ENCODE results near the gene RHOV.
A peak's percentile ranks its signal among the peaks of the same experiment; 100 is the strongest.

The RHOV gene, protein sequence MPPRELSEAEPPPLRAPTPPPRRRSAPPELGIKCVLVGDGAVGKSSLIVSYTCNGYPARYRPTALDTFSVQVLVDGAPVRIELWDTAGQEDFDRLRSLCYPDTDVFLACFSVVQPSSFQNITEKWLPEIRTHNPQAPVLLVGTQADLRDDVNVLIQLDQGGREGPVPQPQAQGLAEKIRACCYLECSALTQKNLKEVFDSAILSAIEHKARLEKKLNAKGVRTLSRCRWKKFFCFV

DNA sequence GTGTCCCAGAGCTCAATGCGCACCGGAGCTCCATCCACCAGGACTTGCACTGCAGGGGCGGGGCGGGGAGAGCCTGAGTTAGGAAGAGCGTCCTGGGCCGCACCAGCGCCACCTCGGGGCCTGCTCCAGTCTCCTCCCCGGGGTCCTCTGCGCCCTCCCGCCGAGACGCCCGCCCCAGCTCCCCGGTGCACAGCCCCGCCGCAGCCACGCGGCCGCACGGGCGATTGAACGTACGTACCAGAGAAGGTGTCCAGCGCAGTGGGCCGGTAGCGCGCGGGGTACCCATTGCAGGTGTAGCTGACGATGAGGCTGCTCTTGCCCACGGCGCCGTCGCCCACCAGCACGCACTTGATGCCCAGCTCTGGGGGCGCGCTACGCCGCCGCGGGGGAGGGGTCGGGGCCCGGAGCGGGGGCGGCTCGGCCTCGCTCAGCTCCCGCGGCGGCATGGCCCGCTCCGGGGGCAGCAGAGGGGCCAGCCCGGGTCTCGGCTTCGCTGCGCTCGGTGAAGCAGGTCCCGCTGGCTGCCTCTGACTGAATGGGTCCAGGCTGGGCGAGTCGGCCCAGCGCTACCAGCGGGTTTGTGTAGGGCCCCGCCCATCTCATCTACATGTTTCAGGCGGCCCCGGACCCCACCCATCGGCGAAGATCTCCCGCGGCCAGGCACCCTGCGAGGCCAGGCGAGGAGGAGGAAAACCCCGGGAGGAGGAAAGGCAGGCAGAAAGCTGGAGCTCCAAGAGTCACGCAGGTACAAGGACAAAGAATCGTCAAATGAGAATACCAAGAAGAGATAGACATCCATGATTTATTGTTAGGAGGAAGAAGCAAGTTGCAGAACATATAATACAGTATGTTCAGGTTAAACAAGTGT lies at the start of gene RHOV:
Gene RHOV (minus strand): TSS at position 541 of the 868 bp plus-strand sequence. CDS start 95 bp downstream, at position 446.
- 0 out of 2 replicates have a peak, but pooled peaks cover 8% of the 10 kb centered on the region for H3K27me3 ChIP-seq (ENCODE audit: insufficient read depth, low read length)
- H3K4me1 ChIP-seq (ENCODE audit: control insufficient read depth, insufficient read depth, low read length, unreplicated experiment) = no peaks in the 10 kb centered on the region
- H3K79me2 ChIP-seq (ENCODE audit: control insufficient read depth, insufficient read depth, low read length, unreplicated experiment) = no peaks in the 10 kb centered on the region
- peak within 1 kb of the TSS; percentile 21 for H2AFZ ChIP-seq (ENCODE audit: low read length, unreplicated experiment)
- no peaks in the 10 kb centered on the region for H3K36me3 ChIP-seq (ENCODE audit: insufficient read depth, low read length)
- peak within 1 kb of the TSS; percentile 75 for H3K4me3 ChIP-seq (ENCODE audit: low read depth, low read length)
- H3K27ac ChIP-seq (ENCODE audit: low read depth, low read length) = no peak within 1 kb of the TSS

DNA sequence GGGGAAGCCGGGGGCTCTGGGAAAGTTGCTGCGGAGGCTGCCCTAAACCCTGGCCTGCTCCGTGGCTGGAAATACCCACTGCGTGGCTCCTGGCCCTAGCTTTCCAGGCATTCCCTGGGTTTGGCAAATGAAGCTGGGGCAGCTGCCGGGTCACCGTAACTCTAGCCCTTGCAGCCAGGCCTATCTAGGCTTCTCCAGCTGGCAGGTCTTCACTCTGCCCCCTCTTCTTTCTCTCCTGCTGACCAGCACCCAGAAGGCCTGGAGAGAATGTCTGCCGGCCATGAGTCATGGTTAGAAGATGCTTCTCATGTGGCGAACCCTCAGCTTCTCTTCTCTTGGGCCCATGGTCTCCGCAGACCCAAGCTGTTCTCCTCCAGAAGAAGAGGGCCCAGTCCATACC lies 49.5 kb upstream of the RHOV start:
- Histone ChIP-seq H3K27me3 (ENCODE audit: insufficient read depth, low read length) (peaks cover 29% of the 10 kb centered on the region), H2AFZ (ENCODE audit: low read length, unreplicated experiment) (no peak overlapping the region), H3K79me2 (ENCODE audit: control insufficient read depth, insufficient read depth, low read length, unreplicated experiment) (no peaks in the 10 kb centered on the region), H3K4me1 (ENCODE audit: control insufficient read depth, insufficient read depth, low read length, unreplicated experiment) (peaks cover 4% of the 10 kb centered on the region), H3K4me3 (ENCODE audit: low read depth, low read length) (no peak overlapping the region), H3K36me3 (ENCODE audit: insufficient read depth, low read length) (no peaks in the 10 kb centered on the region), H3K27ac (ENCODE audit: low read depth, low read length) (no peak overlapping the region)

DNA sequence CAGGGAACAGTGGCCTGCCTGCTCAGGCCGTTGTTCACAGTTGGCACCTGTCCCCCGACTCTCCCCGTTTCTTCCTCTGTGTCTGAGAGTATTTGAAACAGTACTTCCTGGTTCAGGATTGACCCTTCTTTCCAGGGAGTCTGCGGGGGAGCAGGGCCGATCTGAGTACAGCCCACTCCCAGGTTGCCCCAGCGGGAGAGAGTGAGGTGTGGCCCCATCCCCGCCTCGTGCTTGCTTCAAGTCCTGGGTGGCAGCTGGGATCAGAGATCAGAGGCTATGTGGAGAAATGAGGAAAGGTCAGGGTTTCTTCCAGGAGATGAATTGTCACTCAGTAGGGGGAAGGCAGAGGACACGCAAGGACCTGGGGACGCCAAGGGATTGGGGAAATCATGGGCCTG lies 48.6 kb upstream of the RHOV start:
- H3K4me3 ChIP-seq (ENCODE audit: low read depth, low read length) = no peak overlapping the region
- H3K4me1 ChIP-seq (ENCODE audit: control insufficient read depth, insufficient read depth, low read length, unreplicated experiment) = no peaks in the 10 kb centered on the region
- H2AFZ ChIP-seq (ENCODE audit: low read length, unreplicated experiment) = no peak overlapping the region
- H3K36me3 ChIP-seq (ENCODE audit: insufficient read depth, low read length) = no peaks in the 10 kb centered on the region
- H3K27me3 ChIP-seq (ENCODE audit: insufficient read depth, low read length) = peaks cover 20% of the 10 kb centered on the region
- no peaks in the 10 kb centered on the region for H3K79me2 ChIP-seq (ENCODE audit: control insufficient read depth, insufficient read depth, low read length, unreplicated experiment)
- no peak overlapping the region for H3K27ac ChIP-seq (ENCODE audit: low read depth, low read length)

DNA sequence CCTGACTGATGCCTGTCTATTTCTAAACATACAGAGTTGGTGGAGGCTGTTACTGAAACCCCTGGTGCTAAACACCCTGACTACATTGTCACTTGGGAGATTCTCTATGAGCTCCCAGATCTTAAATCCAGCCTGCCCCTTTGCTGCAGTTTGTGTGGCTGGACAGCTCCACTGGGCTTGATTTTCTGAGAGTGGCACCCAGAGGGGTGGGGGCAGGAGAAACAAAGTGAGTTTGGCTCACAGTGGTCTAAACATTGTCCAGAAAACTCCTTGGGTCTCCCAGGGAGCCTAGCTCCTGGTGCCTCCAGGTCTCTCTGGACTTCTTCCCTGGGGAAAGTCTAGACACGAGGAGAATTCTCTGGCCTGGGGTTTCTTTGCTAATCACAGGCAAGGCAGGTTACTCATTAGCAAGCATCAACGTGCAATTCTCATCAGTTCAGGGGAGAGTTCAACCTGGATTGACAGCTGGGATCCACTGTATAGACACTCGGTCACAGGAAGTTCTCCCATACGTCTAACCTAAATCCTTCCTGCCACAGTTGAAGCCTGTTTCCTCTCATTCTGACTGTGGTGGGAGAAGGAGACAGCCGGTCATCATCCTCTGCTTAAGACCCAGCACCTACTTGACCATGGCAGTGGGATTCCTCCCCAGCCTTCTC lies 48.0 kb upstream of the RHOV start:
- Histone ChIP-seq H3K79me2 (ENCODE audit: control insufficient read depth, insufficient read depth, low read length, unreplicated experiment) (no peaks in the 10 kb centered on the region), H3K27me3 (ENCODE audit: insufficient read depth, low read length) (peaks cover 14% of the 10 kb centered on the region), H3K36me3 (ENCODE audit: insufficient read depth, low read length) (no peaks in the 10 kb centered on the region), H3K4me1 (ENCODE audit: control insufficient read depth, insufficient read depth, low read length, unreplicated experiment) (no peaks in the 10 kb centered on the region), H3K4me3 (ENCODE audit: low read depth, low read length) (no peak overlapping the region), H2AFZ (ENCODE audit: low read length, unreplicated experiment) (no peak overlapping the region), H3K27ac (ENCODE audit: low read depth, low read length) (no peak overlapping the region)

DNA sequence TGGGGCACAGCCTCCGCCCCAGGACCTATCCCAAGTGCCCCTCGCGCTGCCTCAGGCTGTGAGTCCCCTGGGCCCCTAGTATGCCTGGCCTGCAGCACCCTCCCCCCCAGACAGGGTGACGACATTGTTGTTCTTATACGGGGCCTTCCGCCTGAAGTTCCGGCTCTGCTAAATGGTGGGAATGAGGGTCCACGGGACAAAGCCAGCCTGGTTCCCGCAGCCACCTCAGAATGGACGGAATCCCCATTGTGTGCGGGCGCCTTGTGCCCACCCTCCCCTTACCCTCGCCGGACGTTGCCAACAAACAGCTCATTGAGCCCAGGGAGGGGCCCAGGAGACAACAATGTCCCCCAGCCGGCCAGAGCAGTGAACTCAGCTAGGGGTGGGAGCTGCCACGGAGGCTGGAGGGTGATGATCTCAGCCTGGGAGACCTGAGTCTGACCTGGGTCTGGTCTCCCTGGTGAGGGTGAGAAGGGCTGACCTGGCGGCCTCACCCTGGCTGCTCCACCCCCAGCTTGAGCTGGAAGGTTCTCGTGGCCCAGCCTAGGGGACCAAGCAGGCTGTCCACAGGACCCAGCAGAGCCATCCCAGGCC lies 44.9 kb upstream of the RHOV start:
- Histone ChIP-seq H2AFZ (ENCODE audit: low read length, unreplicated experiment) (no peak overlapping the region), H3K36me3 (ENCODE audit: insufficient read depth, low read length) (no peaks in the 10 kb centered on the region), H3K27me3 (ENCODE audit: insufficient read depth, low read length) (no peaks in the 10 kb centered on the region), H3K4me1 (ENCODE audit: control insufficient read depth, insufficient read depth, low read length, unreplicated experiment) (no peaks in the 10 kb centered on the region), H3K79me2 (ENCODE audit: control insufficient read depth, insufficient read depth, low read length, unreplicated experiment) (no peaks in the 10 kb centered on the region), H3K27ac (ENCODE audit: low read depth, low read length) (no peak overlapping the region), H3K4me3 (ENCODE audit: low read depth, low read length) (no peak overlapping the region)

DNA sequence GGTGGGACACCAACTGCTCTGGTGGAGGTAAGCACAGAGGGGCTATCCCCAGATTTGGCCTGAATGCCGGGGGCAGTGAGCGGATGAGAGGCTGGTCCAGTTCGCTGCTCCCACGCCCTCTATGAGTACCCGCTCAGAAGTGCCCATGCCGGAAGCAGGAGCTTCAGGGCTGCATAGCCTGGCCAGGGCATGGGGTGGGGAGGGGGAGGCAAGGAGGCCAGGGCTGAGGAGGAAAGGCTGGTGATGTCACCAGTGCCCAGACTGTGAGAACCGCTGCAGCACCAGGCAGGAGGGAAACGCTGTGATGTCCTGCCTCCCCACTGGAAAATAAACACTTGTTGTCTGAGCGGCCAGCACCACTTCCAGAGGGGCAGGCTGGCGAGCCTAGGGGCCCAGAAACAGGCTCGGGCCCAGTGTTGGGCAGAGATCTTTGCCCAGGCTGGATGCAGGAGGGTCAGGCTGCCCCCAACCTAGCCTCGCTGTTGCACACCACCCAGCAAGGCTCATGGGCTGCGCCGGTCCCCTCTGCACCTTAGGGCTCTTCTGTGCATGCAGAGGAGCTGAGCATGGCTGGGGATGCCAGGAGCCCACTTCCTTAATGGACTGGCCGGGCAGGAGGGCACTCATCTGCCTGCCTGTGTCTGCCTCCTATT lies 44.2 kb upstream of the RHOV start:
- no peaks in the 10 kb centered on the region for H3K36me3 ChIP-seq (ENCODE audit: insufficient read depth, low read length)
- H3K4me1 ChIP-seq (ENCODE audit: control insufficient read depth, insufficient read depth, low read length, unreplicated experiment) = no peaks in the 10 kb centered on the region
- H3K27ac ChIP-seq (ENCODE audit: low read depth, low read length) = no peak overlapping the region
- no peaks in the 10 kb centered on the region for H3K79me2 ChIP-seq (ENCODE audit: control insufficient read depth, insufficient read depth, low read length, unreplicated experiment)
- no peaks in the 10 kb centered on the region for H3K27me3 ChIP-seq (ENCODE audit: insufficient read depth, low read length)
- H3K4me3 ChIP-seq (ENCODE audit: low read depth, low read length) = no peak overlapping the region
- H2AFZ ChIP-seq (ENCODE audit: low read length, unreplicated experiment) = no peak overlapping the region

DNA sequence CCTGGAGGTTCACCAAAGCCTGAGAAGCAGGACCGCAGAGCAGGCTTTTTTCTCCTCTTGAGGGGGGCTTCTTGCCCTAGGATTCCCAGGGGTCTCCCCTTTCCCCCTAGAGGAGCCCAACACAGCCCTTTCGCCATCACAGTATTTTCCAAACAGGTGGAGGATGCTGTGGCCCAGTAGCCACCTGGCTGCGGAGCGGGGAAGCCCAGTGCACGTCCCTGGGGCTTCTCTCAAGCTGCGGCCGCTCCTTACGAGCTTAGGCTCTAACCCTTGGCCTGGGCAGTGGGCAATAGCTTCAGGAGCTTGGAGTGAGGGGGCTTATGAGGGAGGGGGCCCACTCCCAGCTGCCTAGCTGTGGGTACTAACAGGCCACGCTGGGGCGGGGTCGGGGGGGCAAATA lies 43.6 kb upstream of the RHOV start:
- Histone ChIP-seq H3K79me2 (ENCODE audit: control insufficient read depth, insufficient read depth, low read length, unreplicated experiment) (no peaks in the 10 kb centered on the region), H3K4me3 (ENCODE audit: low read depth, low read length) (no peak overlapping the region), H3K4me1 (ENCODE audit: control insufficient read depth, insufficient read depth, low read length, unreplicated experiment) (no peaks in the 10 kb centered on the region), H3K27ac (ENCODE audit: low read depth, low read length) (no peak overlapping the region), H3K27me3 (ENCODE audit: insufficient read depth, low read length) (no peaks in the 10 kb centered on the region), H3K36me3 (ENCODE audit: insufficient read depth, low read length) (no peaks in the 10 kb centered on the region), H2AFZ (ENCODE audit: low read length, unreplicated experiment) (no peak overlapping the region)

DNA sequence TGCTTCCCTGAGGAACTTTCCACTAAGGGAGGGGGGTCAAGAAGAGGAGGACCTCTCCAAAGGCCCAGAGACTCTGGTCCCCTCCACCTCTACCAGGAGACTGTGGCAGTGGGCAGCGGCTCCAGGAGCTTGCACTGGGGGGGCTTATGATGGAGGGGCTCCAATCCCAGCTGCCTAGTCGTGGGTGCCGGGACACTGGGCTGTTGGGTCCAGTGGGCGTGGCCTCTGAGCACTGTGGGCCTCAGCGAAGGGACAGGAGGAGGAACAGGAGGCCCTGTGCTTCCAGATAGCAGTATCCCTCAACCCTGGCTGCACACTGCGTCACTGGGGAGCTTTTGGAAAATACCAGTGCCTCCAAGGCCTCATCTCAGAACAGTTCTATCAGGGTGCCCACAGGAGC lies 41.6 kb upstream of the RHOV start:
- Histone ChIP-seq H3K4me3 (ENCODE audit: low read depth, low read length) (no peak overlapping the region), H3K79me2 (ENCODE audit: control insufficient read depth, insufficient read depth, low read length, unreplicated experiment) (no peaks in the 10 kb centered on the region), H2AFZ (ENCODE audit: low read length, unreplicated experiment) (no peak overlapping the region), H3K27ac (ENCODE audit: low read depth, low read length) (no peak overlapping the region), H3K4me1 (ENCODE audit: control insufficient read depth, insufficient read depth, low read length, unreplicated experiment) (no peaks in the 10 kb centered on the region), H3K27me3 (ENCODE audit: insufficient read depth, low read length) (no peaks in the 10 kb centered on the region), H3K36me3 (ENCODE audit: insufficient read depth, low read length) (no peaks in the 10 kb centered on the region)

DNA sequence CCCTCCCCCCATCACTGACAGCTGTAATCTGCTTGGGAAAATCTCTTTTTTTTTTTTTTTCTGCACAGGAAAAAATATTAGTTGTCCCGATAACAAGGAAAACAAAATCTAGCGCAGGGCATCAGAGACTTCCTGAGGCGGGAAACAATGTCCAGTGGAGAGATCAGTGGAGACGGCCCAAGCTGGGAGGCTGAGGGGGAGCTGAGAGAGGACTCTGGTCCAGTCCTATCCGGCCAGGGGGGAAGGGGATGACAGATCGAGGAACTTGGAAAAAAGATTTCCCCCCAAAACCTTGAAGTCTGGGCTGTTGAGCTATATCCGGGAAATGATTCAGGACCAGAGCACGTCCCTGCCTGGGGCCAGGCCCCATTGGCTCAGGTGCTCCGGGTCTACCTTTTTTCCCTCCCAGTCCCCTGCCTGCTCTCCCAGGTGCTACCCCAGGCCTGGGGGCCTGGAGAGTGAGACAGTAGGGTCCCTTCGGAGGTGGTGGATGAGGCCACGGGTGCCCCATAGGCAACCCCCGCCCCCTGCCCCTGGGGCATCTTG lies 41.2 kb upstream of the RHOV start:
- Histone ChIP-seq H2AFZ (ENCODE audit: low read length, unreplicated experiment) (no peak overlapping the region), H3K27me3 (ENCODE audit: insufficient read depth, low read length) (no peaks in the 10 kb centered on the region), H3K79me2 (ENCODE audit: control insufficient read depth, insufficient read depth, low read length, unreplicated experiment) (no peaks in the 10 kb centered on the region), H3K4me3 (ENCODE audit: low read depth, low read length) (no peak overlapping the region), H3K27ac (ENCODE audit: low read depth, low read length) (no peak overlapping the region), H3K4me1 (ENCODE audit: control insufficient read depth, insufficient read depth, low read length, unreplicated experiment) (peaks cover 5% of the 10 kb centered on the region), H3K36me3 (ENCODE audit: insufficient read depth, low read length) (no peaks in the 10 kb centered on the region)

DNA sequence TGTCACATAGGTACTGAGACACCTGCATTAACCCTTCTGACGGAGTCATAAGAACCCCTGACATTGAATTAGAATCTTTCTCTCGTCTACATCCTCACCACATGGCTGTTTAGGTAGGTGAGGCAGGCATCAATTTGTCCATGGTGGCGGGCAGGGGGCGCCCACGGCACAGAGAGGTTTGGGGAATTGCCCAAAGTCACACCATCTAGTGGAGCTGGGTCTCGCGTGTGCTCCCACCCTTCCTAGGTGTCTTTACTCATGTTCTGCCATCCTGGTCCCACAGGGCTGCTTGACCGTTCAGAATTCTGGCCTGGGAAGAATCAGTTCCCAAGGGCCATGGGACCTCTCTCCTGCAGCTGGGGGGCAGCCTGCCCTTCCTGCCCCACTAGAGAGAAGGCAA lies 40.5 kb upstream of the RHOV start:
- Histone ChIP-seq H2AFZ (ENCODE audit: low read length, unreplicated experiment) (no peak overlapping the region), H3K4me1 (ENCODE audit: control insufficient read depth, insufficient read depth, low read length, unreplicated experiment) (peaks cover 11% of the 10 kb centered on the region), H3K27ac (ENCODE audit: low read depth, low read length) (no peak overlapping the region), H3K79me2 (ENCODE audit: control insufficient read depth, insufficient read depth, low read length, unreplicated experiment) (no peaks in the 10 kb centered on the region), H3K36me3 (ENCODE audit: insufficient read depth, low read length) (no peaks in the 10 kb centered on the region), H3K4me3 (ENCODE audit: low read depth, low read length) (no peak overlapping the region), H3K27me3 (ENCODE audit: insufficient read depth, low read length) (no peaks in the 10 kb centered on the region)
